GM21786 (cell line): ENCODE data around the gene SP140.
"Not testable (repeated sequence)": the region's sequence is repeated elsewhere in the genome, so short reads cannot be mapped to it uniquely, and the experiment has no call there.

Experiments used
- ATAC-seq: cut with Tn5 transposase; IDR thresholded peaks from one replicate; pipeline ENCODE4 v1.9.1; 2021; ENCODE audit not compliant: unreplicated experiment

Gene SP140

DNA sequence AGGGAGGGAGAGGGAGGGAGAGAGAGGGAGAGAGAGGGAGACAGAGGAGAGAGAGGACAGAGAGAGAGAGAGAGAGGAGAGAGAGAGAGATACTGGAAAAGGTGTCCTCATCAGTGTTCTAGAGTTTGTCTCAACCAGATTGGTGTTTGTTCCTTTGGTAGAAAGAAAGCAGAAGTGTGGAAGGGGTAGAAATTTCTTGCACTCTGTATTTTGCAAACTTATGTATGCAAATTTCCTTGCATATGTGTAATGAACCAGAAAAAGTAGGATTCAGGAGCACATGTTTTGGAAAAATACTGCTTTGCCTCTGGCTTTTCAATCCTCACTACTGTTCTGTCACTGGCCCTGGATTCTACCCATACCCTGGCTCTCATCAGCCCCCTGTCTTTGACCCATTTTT, 1.1 kb upstream of the SP140 start:
- ATAC-seq = no peak

DNA sequence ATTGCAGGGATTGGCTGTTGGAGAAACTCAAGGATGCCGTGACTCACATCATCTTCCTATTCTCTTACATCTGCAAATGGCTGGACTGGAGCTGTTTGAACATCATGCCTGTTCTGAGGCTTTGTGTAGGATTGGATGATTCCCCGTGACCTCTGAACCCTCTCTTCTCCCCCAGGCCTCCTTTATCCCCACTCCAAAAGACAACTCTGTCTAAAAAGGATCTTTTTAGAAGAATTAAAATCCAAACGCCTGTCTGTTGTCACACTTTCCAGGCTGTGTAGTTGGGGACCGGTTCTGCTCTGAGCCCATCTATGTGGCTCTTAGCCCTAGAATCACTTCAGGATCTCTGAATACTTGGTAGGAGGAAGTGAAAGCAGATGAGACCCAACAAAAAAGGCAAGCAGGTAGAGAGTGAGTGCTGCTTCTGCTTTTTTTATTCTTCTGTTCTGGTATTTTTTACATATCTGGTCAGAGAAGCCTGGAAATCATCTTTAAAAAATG, 565 bp downstream of the SP140 start:
- ATAC-seq = peak; percentile 60

DNA sequence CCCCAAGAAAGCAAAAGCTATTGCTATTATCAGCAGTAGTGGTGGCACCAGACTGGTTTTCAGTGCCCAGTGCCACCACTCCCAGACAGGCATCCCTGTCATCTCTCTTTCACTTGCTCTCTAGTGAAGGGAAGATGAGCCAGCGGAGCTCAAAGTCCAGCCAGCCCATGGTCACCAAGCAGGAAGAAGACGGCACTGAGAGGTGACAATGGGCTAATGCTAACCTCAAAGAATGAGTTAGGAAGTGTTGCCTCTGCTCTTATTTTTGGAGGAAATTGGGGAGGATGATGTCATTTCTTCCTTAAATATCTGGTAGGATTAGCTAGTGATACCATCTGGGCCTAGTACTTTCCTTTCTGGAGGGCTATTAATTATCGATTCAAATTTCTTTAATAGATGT, 1.7 kb downstream of the SP140 start:
- ATAC-seq = no peak

DNA sequence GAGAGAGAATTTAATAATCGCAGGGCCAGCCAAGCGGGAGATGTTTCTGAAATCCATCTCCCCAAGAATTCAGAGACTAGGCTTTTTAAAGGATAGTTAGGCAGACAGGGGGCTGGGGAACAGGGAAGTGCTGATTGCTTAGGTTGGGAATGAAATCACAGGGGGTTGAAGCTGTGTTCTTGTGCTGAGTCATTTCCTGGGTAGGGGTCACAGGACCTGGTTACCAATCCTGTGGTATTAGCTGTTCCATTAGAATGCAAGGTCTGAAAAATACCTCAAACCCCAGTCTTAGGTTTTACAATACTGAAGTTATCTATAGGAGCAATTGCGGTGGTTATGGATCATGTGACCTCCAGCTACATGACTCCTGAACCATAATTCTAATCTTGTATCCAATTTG, 4.6 kb downstream of the SP140 start:
- no peak for ATAC-seq

DNA sequence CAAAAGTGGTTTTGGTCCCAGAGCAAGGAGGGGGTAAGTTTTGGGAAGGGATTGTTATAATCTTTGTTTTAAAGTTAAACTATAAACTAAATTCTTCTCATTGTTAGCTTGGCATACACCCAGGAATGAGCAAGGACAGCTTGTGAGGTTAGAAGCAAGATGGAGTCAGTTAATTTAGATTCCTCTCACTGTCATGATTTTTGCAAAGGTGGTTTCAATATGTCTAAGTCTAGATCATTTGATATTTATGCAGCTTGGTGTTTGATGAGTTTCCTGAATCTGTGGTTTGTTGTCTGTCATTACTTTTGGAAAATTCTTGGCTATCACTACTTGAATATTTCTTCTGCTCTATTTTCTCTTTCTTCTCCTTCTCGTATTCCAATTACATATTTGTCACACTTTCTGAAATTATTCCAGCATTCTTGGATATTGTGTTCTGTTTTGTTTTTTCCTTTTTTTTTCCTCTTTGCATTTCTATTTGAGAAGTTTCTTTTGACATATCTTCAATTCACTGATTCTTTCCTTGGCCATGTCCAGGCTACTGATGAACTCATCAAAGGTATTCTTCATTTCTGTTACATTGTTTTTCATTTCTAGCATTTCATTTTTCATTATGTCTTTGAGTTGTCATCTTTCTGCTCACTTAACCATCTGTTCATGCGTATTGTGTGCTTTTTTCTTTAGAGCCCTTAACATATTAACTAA, 5.1 kb downstream of the SP140 start:
- ATAC-seq = no peak

DNA sequence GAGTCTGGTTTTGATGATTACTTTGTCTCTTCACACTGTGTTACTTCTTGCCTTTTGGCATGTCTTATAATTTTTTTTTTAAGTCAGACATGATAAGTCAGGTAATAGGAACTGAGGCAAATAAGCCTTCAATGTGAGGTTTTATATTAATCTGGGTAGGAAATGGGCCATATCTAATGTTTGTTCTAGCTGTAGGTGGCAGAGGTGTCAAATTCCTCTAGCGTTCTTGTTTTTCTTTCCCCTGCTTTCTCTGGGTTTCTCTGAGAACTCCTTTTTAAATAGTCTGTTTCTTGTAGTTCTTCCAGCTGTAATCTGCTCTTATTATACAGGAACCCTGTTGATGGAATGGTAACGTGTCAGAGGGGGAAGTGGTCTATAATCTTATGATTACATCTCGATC, 5.7 kb downstream of the SP140 start:
- ATAC-seq = no peak

DNA sequence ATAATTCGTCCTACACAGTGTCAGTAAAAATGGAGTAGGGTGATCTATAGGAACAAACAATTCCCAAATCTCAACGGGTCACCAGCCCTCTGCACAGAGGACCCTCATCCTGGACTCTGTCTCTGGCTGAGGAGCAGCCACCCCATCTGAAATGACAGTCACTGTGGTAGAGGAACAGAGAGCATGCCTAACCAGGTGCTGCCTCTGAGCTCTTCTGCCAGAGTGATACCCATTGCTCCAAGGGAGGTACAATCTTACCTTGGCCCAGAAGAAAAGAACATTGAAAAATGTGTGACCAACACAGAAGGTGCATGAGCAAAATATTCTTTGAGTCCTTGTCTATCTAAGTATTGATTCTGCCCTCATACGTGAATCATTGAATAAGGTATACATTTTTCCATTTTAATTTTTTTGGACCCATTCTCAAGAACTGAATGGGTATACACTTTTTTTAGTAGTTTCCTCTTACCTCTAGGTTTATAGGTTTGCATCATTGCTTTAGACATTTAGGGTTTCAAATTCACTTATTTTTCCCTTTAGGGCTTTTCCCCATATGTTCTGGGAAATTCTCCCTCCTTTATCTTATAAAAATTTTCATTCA, 8.7 kb downstream of the SP140 start:
- peak; percentile 75 for ATAC-seq

DNA sequence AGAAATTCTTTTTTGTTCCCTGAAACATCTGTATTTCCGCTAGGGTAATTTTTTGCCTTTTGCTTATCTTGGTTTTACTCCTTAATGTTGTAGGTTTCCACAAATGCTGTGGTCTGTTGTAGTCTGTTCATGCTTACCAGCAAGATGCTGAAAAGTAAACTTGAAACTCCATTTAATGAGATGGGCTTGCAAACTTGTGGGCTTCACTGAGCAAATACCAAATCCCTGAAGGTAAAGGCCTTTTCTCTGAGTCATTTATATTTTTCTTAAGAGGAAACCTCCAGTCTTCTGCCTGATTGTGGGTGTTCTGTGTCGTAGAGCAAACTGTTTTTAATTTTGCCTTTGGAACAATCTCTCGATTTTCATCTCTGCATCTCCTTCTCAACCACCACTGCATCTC, 9.3 kb downstream of the SP140 start:
- ATAC-seq = peak; percentile 60

DNA sequence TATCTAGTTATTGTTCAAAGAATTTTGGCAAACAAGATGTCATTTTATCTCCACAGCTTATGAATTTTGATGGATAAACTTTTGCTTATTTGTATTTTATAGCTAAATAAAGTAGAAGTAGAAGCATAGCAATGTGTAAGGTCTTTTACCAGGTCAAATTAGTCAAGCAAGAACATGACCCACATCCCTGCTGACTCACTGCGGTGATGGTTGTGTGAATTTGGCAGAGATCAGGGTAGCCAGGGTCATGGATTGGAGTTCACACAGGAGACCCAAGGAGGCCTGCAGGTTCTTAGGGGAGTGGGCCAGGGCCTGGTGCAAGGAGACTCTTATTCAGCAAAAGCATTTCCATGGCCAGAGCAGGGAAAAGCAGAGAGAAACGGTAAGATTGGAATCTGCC, 18.7 kb downstream of the SP140 start:
- ATAC-seq = no peak

DNA sequence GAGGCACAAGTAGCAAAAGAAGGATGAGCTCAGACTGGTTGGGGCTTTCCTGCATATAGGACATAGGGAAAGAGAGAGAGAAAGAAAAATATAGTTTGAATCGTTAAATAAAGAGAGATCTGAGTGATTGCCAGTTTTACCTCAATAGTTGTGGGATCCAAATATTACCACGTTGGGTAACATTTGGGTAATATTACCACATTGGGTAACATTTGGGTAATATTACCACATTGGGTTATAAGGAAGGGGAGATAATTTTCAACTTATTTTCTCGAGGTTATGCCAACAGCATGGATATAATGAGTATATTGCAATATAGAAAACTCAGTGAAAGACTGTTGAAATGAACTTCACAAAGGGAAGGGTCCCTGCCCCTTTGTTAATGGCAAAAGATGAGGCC, 20.7 kb downstream of the SP140 start:
- no peak for ATAC-seq

DNA sequence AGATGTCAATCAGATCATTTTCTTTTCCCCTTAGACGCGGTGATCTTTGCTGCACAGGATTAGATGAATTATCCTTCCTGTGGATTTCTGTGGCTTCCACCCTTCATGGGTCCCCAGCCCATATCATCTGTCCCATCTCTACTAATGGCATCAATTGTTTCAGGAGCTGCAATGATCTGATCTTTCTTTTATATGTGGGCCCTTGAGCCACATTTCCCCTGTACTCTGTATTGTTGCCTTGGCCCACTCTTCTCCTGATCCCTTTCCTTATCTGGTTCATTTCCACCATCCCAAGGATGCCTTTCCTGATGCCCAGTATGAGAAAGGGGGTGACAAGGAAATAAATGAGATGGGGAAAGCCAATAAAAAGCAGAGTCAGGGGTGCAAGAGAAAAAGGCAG, 24.7 kb downstream of the SP140 start:
- ATAC-seq = no peak

DNA sequence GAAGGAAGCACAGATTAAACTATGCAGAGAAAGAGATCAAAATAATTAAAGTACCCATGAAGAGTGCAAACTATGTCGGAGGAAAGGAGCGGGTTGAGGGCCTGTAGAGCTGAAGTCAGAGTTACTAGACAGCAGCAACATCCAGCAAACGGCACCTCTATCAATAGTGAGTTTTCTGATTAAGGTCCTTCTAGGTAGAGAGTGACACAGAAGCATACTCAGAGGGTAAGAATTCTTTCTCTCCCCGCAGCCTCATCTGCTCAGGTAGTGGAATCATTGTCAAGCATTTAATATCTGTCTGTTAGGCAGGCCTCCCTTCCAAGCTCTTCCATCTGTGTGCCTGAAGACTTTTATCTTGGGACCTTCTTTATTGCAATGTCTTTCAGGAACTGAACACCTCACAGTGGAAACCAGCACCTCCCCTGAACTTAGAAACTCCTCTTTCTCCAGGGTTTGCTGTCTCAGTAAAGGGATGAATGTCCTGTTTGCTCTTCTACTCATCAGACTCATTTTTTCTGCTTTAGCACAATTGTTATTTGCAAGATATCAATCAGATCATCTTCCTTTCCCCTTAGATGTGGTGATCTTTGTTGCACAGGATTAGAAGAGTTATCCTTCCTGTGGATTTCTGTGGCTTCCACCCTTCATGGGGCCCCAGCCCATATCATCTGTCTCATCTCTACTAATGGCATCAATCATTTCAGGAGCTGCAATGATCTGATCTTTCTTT, 28.8 kb downstream of the SP140 start:
- ATAC-seq = no peak

DNA sequence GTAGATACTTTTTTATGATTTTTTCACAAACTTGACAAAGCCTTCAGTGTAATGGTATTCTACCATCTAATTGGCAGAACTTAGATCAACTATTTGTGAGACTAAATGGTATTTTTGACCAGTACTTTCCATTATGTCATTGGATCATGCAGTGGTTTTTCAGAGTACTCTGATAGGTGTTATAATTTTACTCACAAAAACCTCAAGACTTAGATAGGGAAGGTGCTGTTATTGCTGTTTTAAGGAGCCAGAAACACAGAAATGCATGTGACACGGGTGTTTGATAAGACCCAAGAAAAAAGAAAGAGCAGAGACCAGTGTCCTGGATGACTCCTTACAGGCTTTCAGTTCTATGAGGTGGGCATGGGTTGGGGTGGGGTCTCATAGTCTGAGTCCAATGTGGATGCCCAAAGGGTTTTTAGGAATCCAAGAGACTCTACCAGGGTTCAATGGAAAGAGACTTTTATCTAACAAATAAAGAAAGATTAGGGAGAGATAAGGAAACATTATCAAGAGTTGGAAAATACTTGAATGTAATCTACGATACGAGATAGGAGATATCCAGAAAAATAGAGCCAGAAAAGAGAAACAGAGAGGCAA, 31.3 kb downstream of the SP140 start:
- no peak for ATAC-seq

DNA sequence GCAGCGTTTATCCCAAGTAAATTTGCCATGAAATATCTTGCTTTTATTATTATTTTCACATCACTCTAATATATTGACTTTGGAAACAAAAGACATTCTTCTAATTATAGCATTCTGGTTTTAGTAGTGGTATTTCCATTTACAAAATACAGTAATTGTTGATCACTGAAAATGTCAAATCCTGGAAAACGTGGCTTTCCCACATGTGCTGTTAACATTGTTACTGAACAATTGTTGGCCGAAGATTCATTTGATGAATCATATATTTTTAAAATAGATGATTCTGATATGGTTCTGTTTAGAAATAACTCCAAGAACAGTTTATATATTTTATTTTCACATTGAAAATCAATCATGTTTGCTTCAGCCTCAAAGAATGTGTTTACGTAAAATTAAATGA, 32.9 kb downstream of the SP140 start:
- no peak for ATAC-seq

DNA sequence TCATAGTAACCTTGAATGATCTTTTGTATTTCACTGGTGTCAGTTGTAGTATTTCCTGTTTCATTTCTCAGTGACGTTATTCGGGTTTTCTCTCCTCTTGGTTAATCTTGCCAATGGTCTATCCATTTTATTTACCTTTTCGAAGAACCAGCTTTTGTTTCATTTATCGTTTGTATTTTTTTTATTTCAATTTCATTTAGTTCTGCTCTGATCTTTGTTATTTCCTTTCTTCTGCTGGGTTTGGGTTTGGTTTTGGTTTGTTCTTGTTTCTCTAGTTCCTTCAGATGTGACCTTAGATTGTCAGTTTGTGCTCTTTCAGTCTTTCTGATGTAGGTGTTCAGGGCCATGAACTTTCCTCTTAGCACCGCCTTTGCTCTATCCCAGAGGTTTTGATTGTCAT, 36.7 kb downstream of the SP140 start:
- no peak for ATAC-seq

DNA sequence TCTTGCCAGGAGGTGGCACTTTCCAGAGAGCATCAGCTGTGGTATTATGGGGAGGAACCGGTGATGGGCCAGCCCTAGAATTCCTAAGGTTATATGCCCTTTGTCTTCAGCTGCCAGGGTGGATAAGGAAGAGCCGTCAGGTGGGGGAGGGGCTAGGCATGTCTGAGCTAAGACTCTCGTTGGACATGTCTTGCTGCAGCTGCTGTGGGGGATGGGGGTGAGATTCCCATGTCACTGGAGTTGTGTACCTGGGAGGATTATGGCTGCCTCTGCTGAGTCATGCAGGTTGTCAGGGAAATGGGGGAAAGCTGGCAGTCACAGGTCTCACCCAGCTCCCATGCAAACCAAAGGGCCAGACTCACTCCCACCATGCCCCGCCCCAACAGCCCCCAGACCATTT, 39.4 kb downstream of the SP140 start:
- not testable (repeated sequence) for ATAC-seq

DNA sequence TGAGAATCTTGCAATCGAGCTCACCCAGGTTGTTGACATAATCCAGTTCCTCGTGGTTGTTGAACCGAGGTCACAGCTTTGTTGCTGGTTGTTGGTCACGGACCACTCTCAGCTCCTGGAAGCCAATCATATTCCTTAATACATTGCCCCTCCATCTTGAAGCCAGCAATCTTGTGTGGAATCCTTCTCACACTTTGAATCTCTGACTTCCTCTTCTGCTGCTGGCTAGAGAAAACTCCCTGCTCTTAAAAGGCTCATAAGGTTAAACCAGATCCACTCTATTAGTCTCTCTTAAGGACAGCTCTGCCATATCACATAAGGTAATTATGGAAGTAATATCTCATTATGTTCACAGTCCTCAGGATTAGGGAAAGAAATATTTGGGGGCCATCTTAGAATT, 41.1 kb downstream of the SP140 start:
- no peak for ATAC-seq

DNA sequence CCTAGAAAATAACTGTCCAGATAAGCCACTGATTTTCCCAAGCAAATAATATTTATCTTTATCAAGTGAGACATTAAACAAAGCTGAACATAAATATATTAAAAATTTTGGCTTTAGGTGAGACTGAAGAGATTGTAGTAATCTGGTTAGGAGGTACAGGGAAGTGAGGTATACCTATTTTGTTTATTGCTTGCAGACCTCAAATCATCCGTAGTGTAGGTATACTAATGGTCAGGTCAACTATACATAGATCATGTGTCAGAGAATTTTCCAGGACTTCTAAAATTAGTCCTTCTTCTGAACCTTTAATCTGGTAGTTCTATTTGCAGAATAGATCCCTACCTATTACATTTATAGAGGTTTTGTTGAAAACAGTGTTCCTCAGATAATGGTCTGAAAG, 41.5 kb downstream of the SP140 start:
- ATAC-seq = peak; percentile 5

DNA sequence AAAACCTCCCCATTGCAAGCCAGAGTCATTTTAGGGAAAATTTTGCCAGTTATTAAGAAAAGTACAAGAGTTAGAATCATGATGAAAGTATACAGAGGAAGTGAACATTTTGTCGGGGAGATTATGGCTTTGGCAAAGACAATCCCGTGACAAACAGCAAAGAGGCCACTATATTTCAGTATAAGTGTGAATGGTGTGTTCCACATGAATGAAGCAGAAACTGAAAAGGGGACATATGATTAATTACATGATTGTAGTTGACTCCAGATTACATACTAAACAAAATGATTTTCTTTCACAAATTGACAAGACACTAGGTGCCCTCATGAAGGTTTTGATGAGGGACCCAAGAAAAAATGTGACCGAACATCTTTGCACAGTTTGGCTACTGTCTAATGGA, 42.0 kb downstream of the SP140 start:
- peak; percentile 68 for ATAC-seq

DNA sequence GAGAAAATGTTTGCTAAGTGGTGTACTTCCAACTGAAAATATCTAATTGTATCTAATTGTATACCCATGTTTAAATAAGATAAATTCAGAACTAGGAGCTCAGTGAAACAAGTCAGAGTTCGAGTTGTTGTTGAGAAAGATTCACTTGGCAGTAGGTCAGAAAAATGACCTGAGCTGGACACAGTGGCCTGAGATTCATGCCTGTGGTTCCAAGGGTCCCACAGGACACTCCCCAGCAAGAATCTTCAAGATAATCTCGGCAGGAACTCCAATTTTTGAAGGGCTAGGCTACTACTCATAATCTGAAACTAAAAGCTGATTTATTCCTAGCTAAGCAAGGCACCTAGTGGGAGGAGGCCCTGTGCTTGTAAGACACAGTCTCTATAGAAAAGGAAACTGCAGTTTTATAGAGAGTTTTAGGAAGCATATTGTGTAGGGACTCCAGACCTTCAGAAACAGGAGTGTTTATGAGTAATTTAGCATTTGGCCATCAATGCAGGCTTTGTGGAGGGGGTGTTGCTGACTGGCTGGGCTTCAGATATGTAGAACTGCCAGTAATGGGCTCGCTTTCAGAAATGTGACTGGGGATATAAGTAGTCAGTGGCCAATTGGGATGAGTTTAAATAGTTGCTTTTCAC, 43.2 kb downstream of the SP140 start:
- ATAC-seq = peak; percentile 44

DNA sequence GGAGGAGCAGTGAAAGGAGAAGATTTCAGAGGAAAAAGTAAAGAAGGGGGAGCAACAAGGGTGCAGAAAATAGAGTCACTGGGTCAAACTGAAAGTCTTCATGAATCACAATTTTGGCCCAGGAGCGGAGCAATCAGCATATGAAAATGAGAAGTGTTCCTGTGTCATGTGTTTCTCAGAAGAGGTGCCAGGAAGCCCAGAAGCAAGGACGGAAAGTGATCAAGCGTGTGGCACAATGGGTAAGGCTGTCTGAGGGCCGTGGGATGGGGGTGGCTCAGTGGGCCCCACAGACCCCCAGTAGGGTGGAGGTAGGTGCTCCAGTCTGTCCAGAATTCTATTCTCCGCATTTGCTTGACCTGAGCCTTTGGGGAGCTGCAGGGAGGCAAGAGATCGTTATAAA, 44.2 kb downstream of the SP140 start:
- ATAC-seq = peak; percentile 41
